Glomerular visceral epithelial cell (primary cell): Measurements from ENCODE around the gene LAX1.
"Not testable (repeated sequence)": the region's sequence is repeated elsewhere in the genome, so short reads cannot be mapped to it uniquely, and the experiment has no call there.

Source experiments
- DNase-seq: peaks from one replicate; pipeline ENCODE4 v3.0.0-alpha.2; 2016; ENCODE audit errors: extremely low spot score

LAX1 gene, protein sequence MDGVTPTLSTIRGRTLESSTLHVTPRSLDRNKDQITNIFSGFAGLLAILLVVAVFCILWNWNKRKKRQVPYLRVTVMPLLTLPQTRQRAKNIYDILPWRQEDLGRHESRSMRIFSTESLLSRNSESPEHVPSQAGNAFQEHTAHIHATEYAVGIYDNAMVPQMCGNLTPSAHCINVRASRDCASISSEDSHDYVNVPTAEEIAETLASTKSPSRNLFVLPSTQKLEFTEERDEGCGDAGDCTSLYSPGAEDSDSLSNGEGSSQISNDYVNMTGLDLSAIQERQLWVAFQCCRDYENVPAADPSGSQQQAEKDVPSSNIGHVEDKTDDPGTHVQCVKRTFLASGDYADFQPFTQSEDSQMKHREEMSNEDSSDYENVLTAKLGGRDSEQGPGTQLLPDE

GRCh38 chr1:203765029-203765837 is at the start of gene LAX1:
Gene LAX1 (plus strand): TSS chr1:203765183. CDS start chr1:203765566, 383 bp downstream.
- DNase-seq, result no peak

DNA sequence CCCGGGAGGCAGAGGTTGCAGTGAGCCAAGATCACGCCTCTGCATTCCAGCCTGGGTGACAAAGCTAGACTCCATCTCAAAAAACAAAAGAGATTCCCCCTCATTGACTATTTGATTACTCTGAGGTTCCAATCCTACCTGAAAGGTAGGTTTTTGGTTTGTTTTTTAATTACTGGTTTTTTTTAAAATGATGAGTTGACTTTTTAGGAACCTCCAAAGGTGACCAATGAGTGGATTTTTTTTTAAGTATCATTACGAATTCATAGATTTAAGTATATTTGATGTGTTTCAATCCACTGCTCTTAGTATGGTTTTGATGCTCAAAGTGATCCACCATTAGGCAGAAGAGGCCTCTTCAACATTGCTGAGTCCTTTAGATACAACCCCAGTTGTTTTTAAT is 47.9 kb upstream of the LAX1 start:
- DNase-seq, result no peak

DNA sequence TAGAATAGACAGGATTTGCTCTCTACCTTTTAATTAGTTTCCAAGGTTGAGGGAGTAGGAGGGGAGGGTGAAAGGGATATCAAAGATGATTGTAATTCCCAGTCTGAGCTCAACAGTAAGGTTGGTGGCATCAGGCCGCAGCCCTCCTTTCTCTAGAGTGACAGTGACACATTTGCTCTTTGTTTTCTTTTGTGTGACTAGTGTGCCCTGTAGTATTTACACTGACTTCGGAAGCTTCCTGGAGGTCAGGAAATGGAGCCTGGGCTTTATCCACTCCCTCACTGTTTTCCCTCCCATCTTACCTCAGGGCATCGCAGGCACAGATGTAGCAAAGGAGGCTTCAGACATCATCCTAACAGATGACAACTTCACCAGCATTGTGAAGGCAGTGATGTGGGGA is 44.7 kb upstream of the LAX1 start:
- DNase-seq, result no peak

DNA sequence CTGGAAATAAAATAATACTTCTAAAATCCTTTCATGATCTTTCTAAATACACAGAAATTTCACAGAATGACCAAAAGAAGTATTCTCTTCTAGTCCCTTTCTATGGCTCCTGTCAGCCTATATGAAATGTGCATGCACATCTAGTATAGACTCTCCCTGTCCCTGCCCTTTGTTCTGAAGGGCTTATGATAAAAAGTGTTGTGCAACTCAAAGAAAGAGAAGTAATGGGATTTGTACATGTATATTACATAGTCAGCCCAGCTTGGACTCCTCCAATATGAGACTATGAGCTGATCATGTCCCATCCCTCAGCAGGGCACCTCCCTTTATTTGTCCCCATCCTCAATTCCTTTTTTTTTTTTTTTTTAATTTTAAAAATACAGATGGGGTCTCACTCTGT is 42.1 kb upstream of the LAX1 start:
- no peak for DNase-seq

DNA sequence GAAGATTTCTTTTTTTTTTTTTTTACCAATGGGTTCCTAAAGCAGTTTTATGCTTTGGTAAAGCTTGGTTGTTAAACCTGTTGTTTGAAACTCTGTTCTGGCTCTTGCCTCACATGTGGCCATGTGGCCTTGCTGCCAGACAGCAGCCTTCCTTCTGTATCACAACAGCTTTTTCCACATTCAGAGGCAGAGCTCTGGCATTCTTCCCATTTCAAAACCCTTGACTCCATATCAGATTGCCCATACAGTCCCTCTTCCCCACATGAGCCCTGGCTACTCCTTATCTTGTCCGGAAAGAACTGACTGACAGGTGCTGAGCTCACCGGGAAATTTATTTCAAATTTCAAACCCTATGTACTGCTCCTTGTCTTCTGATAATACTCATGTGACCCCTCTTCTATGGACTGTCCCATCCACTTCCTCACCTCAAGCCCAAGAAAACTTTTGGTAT is 38.5 kb upstream of the LAX1 start:
- no peak for DNase-seq

DNA sequence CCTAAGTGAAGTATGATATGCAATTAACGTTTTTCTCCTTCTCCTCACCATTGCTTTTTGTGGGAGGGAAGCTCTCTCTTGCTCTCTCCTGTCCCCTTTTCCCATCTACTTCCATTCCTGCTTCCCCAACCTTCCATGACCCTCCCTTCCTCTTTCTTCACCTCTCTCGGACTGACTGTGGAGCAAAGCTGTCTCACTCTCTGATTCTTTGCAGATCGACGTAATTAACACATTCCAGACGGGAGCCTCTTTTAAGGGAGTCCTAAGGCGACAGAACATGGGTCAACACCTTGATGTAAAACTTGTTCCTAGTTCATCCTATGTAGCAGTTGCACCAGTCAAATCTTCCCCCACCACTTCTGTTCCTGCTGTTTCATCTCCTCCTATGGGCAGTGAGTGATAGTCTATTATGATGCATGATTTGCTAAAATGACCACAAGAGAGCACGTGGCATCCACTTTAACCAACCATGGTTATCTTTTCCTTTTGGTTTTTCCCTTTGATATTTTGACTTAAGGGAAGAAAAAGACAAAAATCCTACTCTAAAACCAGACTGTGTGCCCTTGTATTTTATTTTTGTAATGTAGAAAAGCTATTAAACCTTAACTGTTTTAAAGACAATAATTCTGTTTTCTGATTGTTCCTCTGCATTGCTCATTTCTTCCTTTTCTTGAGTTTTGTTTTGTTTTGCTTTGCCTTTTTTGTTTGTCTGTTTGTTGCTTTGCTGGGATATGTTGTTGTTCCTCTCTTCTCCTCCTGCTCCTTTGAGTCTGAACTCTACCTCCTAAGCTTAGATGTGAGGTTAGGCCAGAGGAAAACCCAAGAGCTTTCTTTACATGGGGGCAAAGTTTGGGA is 31.7 kb upstream of the LAX1 start:
- no peak for DNase-seq

- no peak for DNase-seq
These were observed 22.5 kb upstream of the LAX1 start for GRCh38 chr1:203742436-203742835.

DNA sequence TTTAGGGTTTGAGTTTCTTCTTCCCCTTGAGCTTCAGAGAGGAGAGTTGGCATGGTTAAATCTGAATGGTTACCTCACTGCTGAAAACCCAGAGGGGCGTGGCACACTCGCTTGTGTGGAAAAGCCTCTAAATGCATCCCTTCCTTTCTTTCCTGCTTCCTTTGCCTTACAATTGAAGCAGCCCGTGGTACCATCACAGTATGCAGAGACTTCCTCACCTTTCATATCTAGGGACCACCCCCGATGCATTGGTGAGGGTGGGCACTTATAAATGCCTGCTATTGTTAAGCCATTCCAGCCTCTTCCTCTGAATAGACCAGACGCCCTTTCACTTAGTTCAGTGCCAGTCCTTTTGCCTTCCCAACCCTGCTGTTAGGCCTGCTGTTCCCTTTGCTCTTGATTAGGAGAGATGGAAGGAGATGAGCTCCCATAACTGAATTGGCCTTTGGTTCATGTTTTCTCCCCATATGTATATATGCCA is 21.9 kb upstream of the LAX1 start:
- DNase-seq, result no peak

- DNase-seq, result no peak
These were observed 20.7 kb upstream of the LAX1 start for GRCh38 chr1:203744075-203744972.

- DNase-seq, result no peak
These were observed 18.7 kb upstream of the LAX1 start for GRCh38 chr1:203746281-203746680.

DNA sequence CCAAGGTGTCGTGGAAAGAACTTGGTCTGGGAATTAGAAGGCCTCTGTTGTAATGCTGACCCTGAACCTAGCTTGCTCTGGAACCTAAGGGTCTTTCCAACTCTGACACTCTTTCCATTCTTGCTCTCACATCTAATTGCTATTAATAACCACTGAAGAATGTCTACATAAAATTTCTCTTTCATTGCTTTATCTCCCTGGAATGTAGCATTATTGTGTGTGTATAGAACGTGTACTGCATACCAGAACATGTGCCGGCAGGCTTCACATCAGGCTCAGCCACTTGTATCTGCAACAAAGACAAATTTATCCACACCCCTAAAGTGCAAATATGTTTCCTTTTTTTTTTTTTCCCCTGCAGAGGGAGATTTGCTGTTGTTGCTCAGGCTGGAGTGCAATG is 13.9 kb upstream of the LAX1 start:
- DNase-seq, result peak; percentile 11

DNA sequence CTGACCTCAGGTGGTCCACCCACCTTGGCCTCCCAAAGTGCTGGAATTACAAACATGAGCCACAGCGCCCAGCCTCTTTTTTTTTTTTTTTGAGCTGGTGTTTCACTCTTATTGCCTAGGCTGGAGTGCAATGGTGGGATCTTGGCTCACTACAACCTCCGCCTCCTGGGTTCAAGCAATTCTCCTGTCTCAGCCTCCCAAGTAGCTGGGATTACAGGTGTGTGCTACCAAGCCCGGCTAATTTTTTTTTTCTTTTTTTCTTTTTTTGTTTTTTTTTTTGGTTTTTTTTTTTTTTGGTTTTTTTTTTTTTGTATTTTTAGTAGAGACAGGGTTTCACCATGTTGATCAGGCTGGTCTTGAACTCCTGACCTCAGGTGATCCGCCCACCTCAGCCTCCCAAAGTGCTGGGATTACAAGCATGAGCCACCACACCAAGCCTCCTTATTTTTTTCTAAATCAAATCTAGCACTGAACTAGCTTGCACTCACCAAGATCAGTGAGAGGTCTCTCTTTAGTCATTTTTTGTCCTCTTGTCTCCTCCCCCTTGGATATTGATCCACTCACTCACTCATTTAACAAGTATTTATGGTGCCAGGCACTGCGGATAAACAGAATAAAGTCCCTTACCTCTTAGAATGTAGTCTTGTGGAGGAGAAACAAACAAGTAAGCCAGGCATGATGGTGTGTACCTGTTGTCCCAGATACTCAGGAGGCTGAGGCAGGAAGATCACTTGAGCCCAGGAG is 13.2 kb upstream of the LAX1 start:
- not testable (repeated sequence) for DNase-seq

GRCh38 chr1:203754455-203754864 is 10.5 kb upstream of the LAX1 start:
- DNase-seq, result no peak

DNA sequence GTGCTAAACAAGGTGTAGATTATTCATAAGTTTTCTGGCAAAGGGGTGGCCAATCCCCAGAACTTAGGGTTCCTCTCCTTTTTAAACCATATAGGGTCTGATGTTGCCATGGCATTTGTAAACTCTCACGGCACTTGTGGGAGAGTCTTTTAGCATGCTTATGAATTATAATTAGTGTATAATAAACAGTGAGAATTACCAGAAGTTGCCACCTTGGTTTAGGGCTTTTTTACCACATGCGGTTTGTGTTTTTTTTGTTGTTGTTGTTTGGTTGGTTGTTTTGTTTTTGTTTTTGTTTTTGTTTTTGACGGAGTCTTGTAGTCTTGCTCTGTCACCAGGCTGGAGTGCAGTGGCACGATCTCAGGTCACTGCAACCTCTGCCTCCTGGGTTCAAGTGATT is 8.9 kb upstream of the LAX1 start:
- no peak for DNase-seq

DNA sequence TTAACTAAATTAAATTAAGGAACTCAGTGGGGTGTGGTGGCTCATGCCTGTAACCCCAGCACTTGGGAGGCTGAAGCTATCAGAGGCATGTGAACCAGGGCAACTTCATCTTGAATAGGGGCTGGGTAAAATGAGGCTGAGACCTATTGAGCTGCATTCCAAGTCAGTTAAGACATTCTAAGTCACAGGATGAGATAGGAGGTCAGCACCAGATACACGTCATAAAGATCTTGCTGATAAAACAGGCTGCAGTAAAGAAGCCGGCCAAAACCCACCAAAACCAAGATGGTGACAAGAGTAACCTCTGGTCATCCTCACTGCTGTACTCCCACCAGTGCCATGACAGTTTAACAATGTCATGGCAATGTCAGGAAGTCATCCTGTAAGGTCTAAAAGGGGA is 6.2 kb upstream of the LAX1 start:
- DNase-seq, result not testable (repeated sequence)

DNA sequence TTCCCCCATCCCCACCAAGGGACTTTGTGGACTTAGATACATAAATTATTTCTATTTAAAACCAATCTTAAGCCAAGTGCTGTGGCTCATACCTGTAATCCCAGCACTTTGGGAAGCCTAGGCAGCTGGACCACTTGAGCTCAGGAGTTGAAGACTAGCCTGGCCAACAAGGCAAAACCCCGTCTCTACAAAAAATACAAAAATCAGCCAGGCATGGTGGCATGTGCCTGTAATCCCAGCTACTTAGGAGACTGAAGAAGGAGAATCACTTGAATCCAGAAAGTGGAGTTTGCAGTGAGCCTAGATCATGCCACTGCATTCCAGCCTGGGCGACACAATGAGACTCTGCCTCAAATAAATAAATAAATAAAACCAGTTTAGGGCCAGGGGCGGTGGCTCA is 4.5 kb upstream of the LAX1 start:
- no peak for DNase-seq

GRCh38 chr1:203761958-203762357 is 3.0 kb upstream of the LAX1 start:
- DNase-seq, result not testable (repeated sequence)

- DNase-seq, result no peak
These were observed 1.5 kb upstream of the LAX1 start for GRCh38 chr1:203763505-203763904.

DNA sequence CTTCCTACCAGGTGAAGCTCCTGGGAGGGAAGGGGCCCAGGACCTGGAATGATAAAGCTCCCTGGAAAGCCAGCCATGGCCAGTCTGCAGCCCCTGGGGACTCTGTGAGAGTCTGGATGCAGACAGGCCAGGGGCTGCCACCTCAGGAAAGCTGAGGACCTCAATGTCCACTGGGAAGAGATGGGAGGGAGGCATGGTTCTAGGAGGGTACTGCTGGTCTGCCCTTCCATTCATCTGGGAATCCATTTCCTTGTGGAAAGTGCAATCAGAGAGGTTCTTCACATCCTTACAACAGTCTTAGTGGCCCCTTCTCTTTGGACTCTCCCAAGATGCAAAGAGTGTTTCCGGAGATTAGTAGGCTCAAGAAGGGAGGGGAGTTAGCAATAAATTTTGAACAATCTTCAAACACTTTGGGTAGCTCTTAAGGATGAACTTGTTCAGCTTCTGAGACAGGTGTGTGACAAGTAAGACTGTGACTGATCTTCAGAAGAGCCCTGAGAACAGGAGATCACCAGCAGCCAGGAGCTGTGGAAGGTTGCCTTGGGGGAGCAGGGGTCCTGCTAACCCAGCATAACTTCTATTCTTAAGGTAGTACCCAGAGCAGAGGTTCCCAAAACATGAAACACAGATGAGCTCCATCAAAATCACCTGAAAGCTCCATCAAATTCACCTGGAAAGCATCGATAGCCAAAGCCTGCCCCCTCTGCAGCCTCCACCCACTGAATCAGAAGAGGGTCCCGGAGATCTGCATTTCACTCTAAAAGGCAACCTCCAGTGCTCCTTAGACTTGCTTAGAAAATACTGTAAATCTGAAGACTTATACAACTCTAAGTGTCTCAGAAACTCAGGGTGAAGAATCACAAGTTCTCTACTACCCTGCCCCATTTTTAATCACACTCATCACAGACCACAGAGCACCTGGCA is 616 bp upstream of the LAX1 start:
- DNase-seq, result no peak
